ENCODE measurements around the gene TRERF1. TPM values are rescaled to one million over a fixed set of nuclear protein-coding genes. Genes with fewer than 3 reads are reported as not detected.

TRERF1 gene
- total RNA-seq, 6 donors from 2014 or later: 2.0 to 7.3 (median 5.4) TPM

GRCh38 chr6:42263165-42263728 is 188.5 kb downstream of the TRERF1 start:
- peak in 1 of 2 donors; percentile 66 for DNase-seq
- no peak overlapping the region for H3K27ac ChIP-seq
- WGBS, 2 donors: 90 to 94% methylated on average over 19 to 21 of the region's 24 CpGs

GRCh38 chr6:42260972-42261371 is 190.8 kb downstream of the TRERF1 start:
- Histone ChIP-seq H3K36me3 (peaks cover 0 to 14% (median 2%) of the 10 kb centered on the region in 4 donors), H3K9me3 (no peaks in the 10 kb centered on the region), H3K4me1 (peaks cover 0 to 17% (median 8%) of the 10 kb centered on the region in 4 donors), H3K4me3 (peak overlapping the region in 1 of 4 donors; percentile 17), H3K27ac (peak overlapping the region in 2 of 4 donors; percentile 32 to 63), H3K27me3 (no peaks in the 10 kb centered on the region)
- DNase-seq (no peak), ATAC-seq (ENCODE audit: low FRiP score in 2 of 2) (peak; percentile 70 to 79)
- WGBS, 2 donors: 53 to 60% methylated on average over 8 to 11 of the region's 11 CpGs
- TF ChIP-seq, protein P1, sequence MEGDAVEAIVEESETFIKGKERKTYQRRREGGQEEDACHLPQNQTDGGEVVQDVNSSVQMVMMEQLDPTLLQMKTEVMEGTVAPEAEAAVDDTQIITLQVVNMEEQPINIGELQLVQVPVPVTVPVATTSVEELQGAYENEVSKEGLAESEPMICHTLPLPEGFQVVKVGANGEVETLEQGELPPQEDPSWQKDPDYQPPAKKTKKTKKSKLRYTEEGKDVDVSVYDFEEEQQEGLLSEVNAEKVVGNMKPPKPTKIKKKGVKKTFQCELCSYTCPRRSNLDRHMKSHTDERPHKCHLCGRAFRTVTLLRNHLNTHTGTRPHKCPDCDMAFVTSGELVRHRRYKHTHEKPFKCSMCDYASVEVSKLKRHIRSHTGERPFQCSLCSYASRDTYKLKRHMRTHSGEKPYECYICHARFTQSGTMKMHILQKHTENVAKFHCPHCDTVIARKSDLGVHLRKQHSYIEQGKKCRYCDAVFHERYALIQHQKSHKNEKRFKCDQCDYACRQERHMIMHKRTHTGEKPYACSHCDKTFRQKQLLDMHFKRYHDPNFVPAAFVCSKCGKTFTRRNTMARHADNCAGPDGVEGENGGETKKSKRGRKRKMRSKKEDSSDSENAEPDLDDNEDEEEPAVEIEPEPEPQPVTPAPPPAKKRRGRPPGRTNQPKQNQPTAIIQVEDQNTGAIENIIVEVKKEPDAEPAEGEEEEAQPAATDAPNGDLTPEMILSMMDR (IDR thresholded peaks at IDR 0.05): peak; percentile 19 to 71 (median 48)
- TF ChIP-seq EP300 (IDR thresholded peaks at IDR 0.05): no peak

More at GRCh38 chr6:42263165-42263728, 188.5 kb downstream of the TRERF1 start:
- no peak for ATAC-seq (ENCODE audit: low FRiP score in 2 of 2)
- no peak overlapping the region for H3K4me3 ChIP-seq
- H3K36me3 ChIP-seq: peaks cover 0 to 5% (median 2%) of the 10 kb centered on the region in 4 donors
- H3K9me3 ChIP-seq: no peaks in the 10 kb centered on the region
- no peaks in the 10 kb centered on the region for H3K27me3 ChIP-seq
- H3K4me1 ChIP-seq: peaks cover 0 to 17% (median 8%) of the 10 kb centered on the region in 4 donors
- TF ChIP-seq POLR2AphosphoS5 (IDR thresholded peaks at IDR 0.05) (no peak), EP300 (IDR thresholded peaks at IDR 0.05) (no peak)

DNA sequence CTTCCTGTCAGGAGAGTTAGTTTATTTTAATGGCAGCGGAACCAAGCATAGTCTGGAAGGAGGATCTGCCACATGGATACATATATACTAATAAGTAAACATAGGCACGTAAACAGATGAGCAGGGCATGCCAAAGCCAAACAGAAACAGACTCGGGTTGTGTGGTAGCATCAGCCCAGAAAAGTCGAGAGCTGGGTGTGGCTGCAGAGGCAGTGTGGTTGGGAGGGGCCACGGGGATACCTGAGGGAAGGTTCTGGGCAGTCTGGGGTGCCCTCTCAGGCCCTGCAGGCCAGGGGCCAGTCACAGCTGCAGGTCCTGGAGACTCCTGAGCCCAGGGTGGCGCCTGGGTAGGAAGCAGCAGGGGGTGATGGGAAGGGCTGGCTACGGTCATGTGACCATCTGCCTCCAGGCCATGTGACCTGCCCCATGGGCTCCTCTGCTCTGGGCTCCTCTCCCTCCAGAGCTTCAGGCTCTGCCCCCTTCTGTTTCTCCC is 191.3 kb downstream of the TRERF1 start:
- Histone ChIP-seq H3K36me3 (peaks cover 0 to 16% (median 2%) of the 10 kb centered on the region in 4 donors), H3K27ac (peak overlapping the region in 3 of 4 donors; percentile 22 to 63 (median 32)), H3K4me3 (peak overlapping the region in 1 of 4 donors; percentile 17), H3K9me3 (no peaks in the 10 kb centered on the region), H3K4me1 (peaks cover 0 to 17% (median 8%) of the 10 kb centered on the region in 4 donors), H3K27me3 (no peaks in the 10 kb centered on the region)
- TF ChIP-seq EP300 (IDR thresholded peaks at IDR 0.05) (no peak), POLR2A (IDR thresholded peaks at IDR 0.05) (no peak), POLR2AphosphoS5 (IDR thresholded peaks at IDR 0.05) (no peak)
- TF ChIP-seq, protein P1 (IDR thresholded peaks at IDR 0.05): no peak
- peak in 1 of 2 donors; percentile 4 for ATAC-seq (ENCODE audit: low FRiP score in 2 of 2)
- 63 to 73% methylated on average over 6 to 7 of the region's 7 CpGs for WGBS, 2 donors
- DNase-seq: no peak

- no peak for ATAC-seq (ENCODE audit: low FRiP score in 2 of 2)
- H3K9me3 ChIP-seq: no peaks in the 10 kb centered on the region
- no peak for DNase-seq
These were observed 191.8 kb downstream of the TRERF1 start for GRCh38 chr6:42259841-42260395.

DNA sequence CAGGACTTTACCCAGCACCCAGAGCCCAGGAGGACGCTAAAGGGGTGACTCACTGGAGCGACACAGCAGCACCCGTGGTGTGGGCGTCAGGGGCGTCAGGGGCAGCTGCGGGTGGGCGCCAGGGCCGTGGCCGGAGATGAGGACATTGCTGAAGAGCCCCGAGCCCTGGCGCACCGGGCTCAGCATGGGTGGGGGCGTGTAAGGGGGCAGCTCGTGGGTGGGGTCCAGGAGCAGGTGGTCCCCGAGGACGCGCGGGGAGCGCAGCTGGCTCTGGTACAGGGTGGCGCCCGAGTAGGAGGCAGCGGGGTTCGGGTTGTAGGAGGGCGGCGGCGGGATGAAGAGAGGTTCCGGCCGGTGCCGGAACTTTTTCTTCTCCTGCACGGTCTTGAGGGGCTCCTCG is 192.4 kb downstream of the TRERF1 start:
- peak in 1 of 2 donors; percentile 11 for ATAC-seq (ENCODE audit: low FRiP score in 2 of 2)
- Histone ChIP-seq H3K36me3 (peaks cover 0 to 27% (median 5%) of the 10 kb centered on the region in 4 donors), H3K27ac (peak overlapping the region in 1 of 4 donors; percentile 36), H3K4me3 (no peak overlapping the region), H3K4me1 (peaks cover 0 to 17% (median 8%) of the 10 kb centered on the region in 4 donors), H3K9me3 (no peaks in the 10 kb centered on the region), H3K27me3 (no peaks in the 10 kb centered on the region)
- DNase-seq: peak in 1 of 2 donors; percentile 80
- 94% methylated on average over 17 to 21 of the region's 31 CpGs for WGBS, 2 donors
- TF ChIP-seq POLR2A (IDR thresholded peaks at IDR 0.05) (no peak), EP300 (IDR thresholded peaks at IDR 0.05) (no peak), POLR2AphosphoS5 (IDR thresholded peaks at IDR 0.05) (no peak)
- TF ChIP-seq, protein P1 (IDR thresholded peaks at IDR 0.05): no peak

More at GRCh38 chr6:42259841-42260395, 191.8 kb downstream of the TRERF1 start:
- TF ChIP-seq EP300 (IDR thresholded peaks at IDR 0.05) (no peak), POLR2A (IDR thresholded peaks at IDR 0.05) (no peak), POLR2AphosphoS5 (IDR thresholded peaks at IDR 0.05) (no peak)
- TF ChIP-seq, protein P1 (IDR thresholded peaks at IDR 0.05): no peak
- H3K36me3 ChIP-seq: peaks cover 0 to 20% (median 5%) of the 10 kb centered on the region in 4 donors
- 76 to 77% methylated on average over 9 to 10 of the region's 10 CpGs for WGBS, 2 donors
- H3K27ac ChIP-seq: peak overlapping the region in 3 of 4 donors; percentile 22 to 63 (median 32)
- H3K4me3 ChIP-seq: no peak overlapping the region
- H3K27me3 ChIP-seq: no peaks in the 10 kb centered on the region
- peaks cover 0 to 17% (median 8%) of the 10 kb centered on the region in 4 donors for H3K4me1 ChIP-seq

Measured in upper lobe of left lung (tissue), 6 donors.